Neutrophil (primary cell): ENCODE data around the gene FADS2.

Source experiments
- H3K27ac ChIP-seq: fragments of 200-600 bp; sonication (generic); 2 replicates; pipeline ENCODE4 v1.5.1; 2016; ENCODE audit warnings: mild to moderate bottlenecking, moderate library complexity
- H3K27me3 ChIP-seq: fragments of 200-600 bp; sonication (generic); 2 replicates; pipeline ENCODE4 v1.6.0; 2016; ENCODE audit warnings: mild to moderate bottlenecking
- H3K36me3 ChIP-seq: fragments of 200-600 bp; sonication (generic); 2 replicates; pipeline ENCODE4 v1.5.1; 2017
- H3K4me1 ChIP-seq, 2 experiments: fragments of 200-600 bp in 1 of 2; sonication (generic) in 1 of 2; 1 replicate in 1 of 2; 2 replicates in 1 of 2; pipeline versions ENCODE4 v1.5.1 to v1.6.1; 2013 to 2016; ENCODE audit warnings: low read depth in 1 of 2, low read length in 1 of 2, mild to moderate bottlenecking in 1 of 2, moderate library complexity in 1 of 2; ENCODE audit not compliant: control insufficient read depth in 1 of 2, insufficient read depth in 1 of 2
- H3K4me3 ChIP-seq, 2 experiments: fragments of 200-600 bp in 1 of 2; sonication (generic) in 1 of 2; 1 replicate in 1 of 2; 2 replicates in 1 of 2; pipeline ENCODE4 v1.5.1; 2013 to 2016; ENCODE audit warnings: low read depth in 1 of 2, low read length in 1 of 2, mild to moderate bottlenecking in 1 of 2, moderate library complexity in 1 of 2
- H3K9me3 ChIP-seq: fragments of 200-600 bp; sonication (generic); 2 replicates; pipeline ENCODE4 v1.5.1; 2016
- CTCF ChIP-seq: fragments of 200-600 bp; sonication (generic); IDR thresholded peaks from 2 replicates; pipeline ENCODE4 v1.5.1; 2016; ENCODE audit warnings: antibody characterized with exemption

Gene FADS2

GRCh38 chr11:61860054-61860903 lies 32.2 kb downstream of the FADS2 start:
- no peak overlapping the region for H3K27ac ChIP-seq
- H3K27me3 ChIP-seq = no peaks in the 10 kb centered on the region
- no peaks in the 10 kb centered on the region for H3K4me1 ChIP-seq
- no peak for TF ChIP-seq CTCF
- H3K36me3 ChIP-seq = no peaks in the 10 kb centered on the region
- H3K9me3 ChIP-seq = no peaks in the 10 kb centered on the region
- H3K4me3 ChIP-seq = no peak overlapping the region

DNA sequence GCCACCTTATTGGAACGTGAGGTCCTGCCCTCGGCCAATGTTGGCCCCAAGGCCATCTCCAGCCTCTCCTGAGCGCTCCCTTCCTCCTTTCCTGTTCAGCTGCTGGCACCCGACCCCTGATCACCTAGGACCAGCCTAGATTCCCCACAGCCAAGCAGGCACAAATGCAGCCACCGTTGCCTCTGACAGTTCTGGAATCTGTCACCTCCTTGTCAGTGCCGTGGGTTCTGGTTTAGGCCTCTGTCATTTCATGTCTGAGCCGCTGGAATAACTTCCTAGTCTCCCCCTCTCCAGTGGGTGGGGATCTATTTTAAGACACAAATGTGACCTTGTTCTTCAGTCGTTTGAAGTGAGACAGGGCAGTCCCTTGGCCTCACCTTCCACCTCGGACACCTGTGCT lies 33.5 kb downstream of the FADS2 start:
- no peak for TF ChIP-seq CTCF

DNA sequence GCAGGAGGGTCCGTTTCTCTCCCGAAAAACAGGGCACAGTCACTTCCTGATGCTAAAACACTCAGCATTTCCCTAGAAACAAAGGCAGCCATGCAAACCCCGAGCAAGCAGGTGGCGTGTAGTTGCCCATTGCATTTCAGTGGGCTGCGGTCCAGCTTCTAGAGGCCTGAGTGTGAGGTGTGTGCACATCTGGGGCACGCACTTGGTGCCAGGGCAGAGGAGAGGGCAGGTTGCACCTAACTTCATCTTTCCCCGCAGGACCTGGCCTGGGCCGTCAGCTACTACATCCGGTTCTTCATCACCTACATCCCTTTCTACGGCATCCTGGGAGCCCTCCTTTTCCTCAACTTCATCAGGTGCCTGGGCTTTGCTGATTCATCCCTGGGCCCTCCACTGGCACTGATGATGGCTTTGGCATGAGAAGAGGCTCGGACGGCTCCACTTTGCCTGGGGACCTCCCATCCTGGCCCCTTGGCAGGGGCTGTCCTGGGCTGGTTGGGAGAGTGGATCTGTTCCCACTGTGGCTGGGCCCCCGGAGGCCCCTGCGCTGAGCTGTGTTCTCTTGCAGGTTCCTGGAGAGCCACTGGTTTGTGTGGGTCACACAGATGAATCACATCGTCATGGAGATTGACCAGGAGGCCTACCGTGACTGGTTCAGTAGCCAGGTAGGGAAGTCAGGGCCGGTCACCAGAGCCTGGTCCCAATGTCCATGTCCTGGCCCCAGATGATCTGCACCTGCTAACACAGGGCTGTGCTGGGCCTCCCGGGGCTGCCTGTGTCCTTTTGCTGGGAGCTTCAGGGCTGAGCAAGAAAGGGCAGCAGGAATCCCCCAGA lies 34.8 kb downstream of the FADS2 start:
- Histone ChIP-seq H3K36me3 (no peaks in the 10 kb centered on the region), H3K27me3 (no peaks in the 10 kb centered on the region), H3K9me3 (no peaks in the 10 kb centered on the region), H3K27ac (no peak overlapping the region), H3K4me1 (no peaks in the 10 kb centered on the region), H3K4me3 (no peak overlapping the region)
- TF ChIP-seq CTCF = no peak

More for the DNA sequence above, 33.5 kb downstream of the FADS2 start:
- no peaks in the 10 kb centered on the region for H3K4me1 ChIP-seq
- no peaks in the 10 kb centered on the region for H3K9me3 ChIP-seq
- H3K36me3 ChIP-seq = no peaks in the 10 kb centered on the region
- no peak overlapping the region for H3K4me3 ChIP-seq
- no peaks in the 10 kb centered on the region for H3K27me3 ChIP-seq
- no peak overlapping the region for H3K27ac ChIP-seq

GRCh38 chr11:61863548-61864081 lies 35.5 kb downstream of the FADS2 start:
- no peaks in the 10 kb centered on the region for H3K36me3 ChIP-seq
- H3K4me3 ChIP-seq = no peak overlapping the region
- no peaks in the 10 kb centered on the region for H3K4me1 ChIP-seq
- no peaks in the 10 kb centered on the region for H3K9me3 ChIP-seq
- no peaks in the 10 kb centered on the region for H3K27me3 ChIP-seq
- no peak overlapping the region for H3K27ac ChIP-seq
- no peak for TF ChIP-seq CTCF

- Histone ChIP-seq H3K27me3 (peaks cover 7% of the 10 kb centered on the region), H3K4me3 (no peak overlapping the region), H3K36me3 (no peaks in the 10 kb centered on the region), H3K4me1 (no peaks in the 10 kb centered on the region), H3K27ac (no peak overlapping the region), H3K9me3 (no peaks in the 10 kb centered on the region)
- no peak for TF ChIP-seq CTCF
Observed at GRCh38 chr11:61864814-61865775, 37.0 kb downstream of the FADS2 start.
